NCI-H2081 (cell line): ENCODE results near the gene GPC5.
"Not testable (repeated sequence)": the region's sequence is repeated elsewhere in the genome, so short reads cannot be mapped to it uniquely, and the experiment has no call there.

Source experiments
- DNase-seq, 2 experiments: peaks; one replicate each; lab custom pipeline; 2025; lab: John Stamatoyannopoulos, UW

The GPC5 gene

DNA sequence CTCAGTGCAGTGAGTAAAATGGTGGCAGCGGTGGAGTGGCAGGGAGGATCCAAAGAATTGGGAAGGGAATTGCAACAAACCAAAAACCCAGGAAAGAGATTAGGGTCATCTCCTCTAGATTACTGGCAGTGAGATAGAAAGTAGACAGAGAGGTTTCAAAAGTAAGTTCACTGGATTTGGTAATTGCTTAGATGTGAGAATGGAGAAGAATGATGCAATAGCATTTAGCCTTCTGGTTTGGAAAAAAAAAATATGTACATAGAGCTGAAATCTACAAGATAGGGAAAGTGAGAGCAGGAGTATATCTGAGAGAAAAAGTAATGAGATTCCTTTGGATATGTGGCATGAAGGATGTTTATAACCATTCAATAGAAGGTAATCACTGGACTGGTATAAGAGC is 1345.6 kb downstream of the GPC5 start:
- no peak for DNase-seq

DNA sequence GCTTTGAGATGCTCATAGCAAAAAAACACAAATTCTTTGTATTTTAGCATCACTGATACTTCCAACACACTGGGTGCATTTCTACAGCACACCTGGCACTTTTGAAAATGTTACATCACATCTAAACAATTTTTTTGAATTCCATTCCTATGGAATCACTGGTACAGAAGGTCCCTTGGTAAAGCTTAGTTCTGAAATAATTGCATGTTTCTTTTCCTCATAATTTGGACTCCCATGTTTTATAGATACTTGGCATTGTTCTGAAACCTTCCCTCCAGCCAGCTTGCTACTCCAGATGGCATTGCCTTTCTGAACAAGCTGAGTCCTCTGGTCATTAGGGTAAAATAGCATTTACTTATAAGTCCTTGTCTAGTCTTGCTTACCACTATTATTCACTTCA is 1346.8 kb downstream of the GPC5 start:
- no peak for DNase-seq

DNA sequence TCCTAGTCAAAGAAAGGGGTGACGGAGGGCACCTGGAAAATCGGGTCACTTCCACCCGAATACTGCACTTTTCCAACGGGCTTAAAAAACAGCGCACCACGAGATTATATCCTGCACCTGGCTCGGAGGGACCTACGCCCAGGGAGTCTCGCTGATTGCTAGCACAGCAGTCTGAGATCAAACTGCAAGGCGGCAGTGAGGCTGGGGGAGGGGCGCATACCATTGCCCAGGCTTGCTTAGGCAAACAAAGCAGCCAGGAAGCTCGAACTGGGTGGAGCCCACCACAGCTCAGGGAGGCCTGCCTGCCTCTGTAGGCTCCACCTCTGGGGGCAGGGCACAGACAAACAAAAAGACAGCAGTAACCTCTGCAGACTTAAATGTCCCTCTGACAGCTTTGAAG is 1354.3 kb downstream of the GPC5 start:
- not testable (repeated sequence) for DNase-seq

DNA sequence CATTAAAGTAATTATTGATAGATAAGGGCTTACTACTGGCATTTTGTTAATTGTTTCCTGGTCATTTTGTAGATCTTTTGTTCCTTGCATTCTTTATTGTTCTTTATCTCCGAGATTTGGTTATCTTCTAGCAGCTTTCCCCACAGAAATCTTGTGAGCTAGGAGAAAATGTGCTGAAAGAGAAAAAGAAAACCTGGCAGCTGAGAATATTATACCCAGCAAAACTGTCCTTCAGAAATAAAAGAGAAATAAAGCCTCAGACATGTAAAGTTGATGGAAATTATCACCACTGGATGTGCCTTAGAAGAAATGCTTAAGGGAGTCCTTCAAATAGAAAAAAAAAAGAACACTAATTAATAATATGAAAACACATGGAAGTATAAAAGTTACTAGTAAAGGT is 1363.3 kb downstream of the GPC5 start:
- DNase-seq: no peak

DNA sequence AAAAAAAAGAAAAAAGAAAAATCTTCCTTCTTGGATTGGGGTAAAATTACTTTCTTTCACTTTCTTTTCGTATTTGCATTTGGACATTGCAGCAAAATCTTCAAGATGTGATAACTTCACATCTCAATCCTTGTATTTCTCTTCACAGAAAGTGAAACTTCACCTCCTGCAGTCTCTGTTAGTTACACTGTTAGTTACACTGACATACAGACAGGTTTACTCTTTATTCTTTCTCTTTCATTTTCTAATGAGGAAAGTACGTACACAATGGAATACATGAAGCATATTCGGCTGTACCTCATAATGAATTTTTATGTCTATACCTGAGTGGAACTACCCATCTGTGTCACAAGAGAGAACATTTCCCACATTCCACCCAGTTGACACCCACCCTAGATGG is 1369.0 kb downstream of the GPC5 start:
- DNase-seq: no peak

DNA sequence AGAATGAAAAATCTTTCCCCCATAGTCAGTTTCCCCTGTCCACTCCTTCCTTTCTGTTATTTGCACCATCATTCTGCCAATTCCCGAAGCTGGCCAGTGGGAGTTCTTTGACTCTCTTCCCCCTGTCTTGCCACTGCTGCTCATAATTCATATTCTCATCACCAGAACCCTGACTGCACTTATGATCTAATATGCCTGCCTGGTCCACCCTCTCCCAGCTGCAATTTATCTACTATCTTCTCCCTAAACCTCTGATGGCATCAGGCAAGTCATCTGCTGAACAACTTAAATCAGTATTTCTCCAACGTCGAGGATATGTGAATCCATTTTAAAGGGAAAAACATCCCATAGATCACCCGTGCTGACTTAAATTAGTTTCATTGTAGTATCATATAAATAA is 1370.2 kb downstream of the GPC5 start:
- no peak for DNase-seq

DNA sequence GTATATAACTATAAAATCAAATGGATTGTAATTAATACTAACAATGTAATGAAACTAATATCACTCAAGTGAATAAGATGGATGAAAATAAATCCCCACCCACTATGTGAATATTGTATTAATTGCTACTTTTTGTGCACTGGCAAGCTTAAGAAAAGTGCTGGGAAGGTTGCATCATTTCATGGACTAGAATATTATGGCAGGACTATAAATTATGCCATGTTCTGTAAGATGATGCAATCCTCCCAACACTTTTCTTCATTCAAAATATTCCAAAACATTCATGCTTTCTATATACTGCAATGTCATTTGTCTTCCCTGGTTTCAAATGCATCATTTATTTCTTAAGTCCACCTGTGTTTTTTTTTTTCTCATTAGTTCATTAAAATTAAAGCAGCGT is 1370.6 kb downstream of the GPC5 start:
- no peak for DNase-seq

DNA sequence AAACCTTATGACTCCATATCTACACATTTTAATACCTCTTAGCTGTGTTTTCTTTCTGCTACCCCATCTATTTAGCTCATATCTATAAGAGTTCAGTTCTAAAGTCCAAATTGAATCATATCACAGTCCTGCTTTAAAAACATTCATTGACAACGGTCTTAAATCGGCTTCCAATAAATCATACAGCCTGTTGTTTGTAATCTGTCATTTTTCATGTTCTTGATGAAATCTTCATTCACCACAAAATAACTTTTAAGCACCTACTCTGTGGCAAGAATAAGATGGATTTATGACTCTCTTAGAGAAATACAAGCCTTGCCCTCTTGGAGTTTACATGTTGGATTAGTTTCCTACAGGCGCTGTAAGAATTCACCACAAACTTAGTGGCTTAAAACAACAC is 1377.2 kb downstream of the GPC5 start:
- DNase-seq: no peak

DNA sequence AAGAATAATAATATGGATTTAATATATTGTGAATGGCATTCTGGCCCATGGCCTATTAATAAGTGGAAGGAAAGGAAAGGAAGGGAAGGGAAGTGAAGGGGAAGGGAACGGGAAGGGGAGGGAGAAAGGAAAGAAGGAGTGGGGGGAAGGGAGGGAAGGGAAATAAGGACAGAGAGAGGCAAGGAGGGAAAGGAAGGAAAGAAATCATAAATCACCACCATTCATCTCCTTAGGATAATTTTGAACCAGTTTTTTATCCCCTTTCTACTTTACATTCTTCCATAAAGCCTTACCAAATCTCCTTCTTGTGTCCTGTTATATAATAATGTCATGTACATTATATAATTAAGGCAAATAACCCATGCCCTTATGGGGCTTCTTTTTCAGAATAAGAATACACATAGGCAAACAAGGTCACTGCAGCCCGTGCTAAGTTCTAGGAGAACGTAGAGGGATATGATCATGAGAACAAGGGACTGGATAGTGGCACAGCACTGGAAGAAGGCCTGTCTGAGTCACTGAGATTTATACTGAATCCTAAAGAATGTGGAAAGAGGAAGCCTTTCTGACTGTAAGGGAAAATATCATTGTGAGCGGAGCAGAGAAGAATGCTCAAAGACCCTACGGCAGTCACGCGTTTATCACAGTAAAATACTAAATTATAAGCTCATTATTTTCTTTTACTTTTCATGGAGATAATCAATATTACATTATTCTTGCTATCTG is 1383.7 kb downstream of the GPC5 start:
- DNase-seq: no peak

DNA sequence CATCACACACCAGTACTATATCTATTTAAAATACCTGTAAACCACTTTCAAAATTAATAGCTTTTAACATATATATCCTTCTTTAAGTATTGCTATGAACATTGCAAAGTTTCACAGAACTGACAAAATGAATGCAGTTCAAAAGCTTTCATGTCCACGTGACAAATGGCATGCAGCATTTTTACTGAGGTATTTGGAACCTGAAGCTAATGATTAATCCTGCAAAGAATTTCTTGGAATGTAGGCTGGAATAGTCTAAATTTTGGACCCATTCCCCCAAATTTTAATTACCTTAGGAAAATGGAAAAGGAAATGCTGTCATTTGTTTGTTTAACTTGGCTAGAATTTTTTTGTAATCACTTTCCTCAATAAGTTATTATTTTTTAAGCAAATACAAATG is 1404.4 kb downstream of the GPC5 start:
- no peak for DNase-seq

DNA sequence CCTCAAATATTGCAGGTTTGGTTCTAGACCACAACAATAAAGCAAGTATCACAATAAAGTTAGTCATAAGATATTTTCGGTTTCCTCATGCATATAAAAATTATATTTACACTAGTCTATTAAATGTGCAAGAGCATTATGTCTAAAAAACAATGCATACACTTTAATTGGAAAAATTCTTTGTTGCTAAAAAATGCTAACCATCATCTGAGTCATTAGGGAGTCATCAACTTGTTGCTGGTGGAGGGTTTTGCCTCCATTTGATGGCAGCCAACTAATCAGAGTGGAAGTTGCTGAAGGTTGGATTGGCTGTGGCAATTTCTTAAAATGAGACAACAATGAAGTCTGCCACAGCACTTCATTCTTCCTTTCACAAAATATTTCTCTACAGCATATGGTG is 1405.9 kb downstream of the GPC5 start:
- no peak for DNase-seq

DNA sequence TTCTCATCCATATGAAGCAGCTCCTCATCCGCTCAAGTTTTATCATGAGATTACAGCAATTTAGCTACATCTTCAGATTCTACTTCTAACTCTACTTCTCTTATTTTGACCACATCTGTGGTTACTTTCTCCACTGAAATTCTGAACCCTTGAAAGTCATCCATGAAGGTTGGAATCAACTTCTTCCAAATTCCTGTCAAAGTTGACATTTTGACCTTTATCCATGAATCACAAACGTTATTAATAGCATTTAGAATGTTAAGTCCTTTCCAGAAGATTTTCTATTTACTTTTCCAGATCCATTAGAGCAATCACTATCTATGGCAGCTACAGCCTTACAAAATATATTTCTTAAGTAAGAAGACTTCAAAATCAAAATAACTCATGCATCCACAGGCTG is 1406.5 kb downstream of the GPC5 start:
- no peak for DNase-seq

DNA sequence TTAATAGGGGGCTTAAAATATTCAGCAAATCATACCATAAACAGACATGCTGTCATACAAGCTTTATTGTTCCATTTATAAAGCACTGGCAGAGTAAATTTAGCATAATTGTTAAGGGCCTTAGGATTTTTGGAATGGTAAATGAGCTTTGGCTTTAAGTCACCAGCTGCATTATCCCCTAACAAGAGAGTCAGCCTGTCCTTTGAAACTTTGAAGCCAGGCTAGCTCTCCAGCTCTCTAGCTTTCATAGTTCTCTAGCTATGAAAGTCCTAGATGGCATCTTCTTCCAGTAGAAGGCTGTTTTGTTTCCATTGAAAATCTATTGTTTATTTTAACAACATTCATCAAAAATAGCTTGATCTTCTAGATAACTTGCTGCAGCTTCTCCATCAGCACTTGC is 1407.3 kb downstream of the GPC5 start:
- DNase-seq: no peak

DNA sequence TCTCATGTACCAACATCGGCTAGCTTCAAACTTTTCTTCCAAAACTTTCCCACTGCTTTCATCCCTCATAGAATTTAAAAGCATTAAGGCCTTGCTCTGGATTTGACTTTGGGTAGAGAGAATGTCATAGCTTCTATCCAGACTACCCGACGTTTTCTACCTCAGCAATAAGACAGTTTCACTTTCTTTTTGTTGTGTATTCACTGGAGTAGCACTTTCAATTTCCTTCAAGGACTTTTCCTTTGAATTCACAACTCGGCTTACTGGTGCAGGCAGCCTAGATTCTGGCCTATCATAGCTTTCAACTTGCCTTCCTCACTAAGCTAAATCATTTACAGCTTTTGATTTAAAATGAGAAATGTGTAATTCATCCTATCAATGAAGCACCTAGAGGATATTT is 1407.8 kb downstream of the GPC5 start:
- DNase-seq: no peak

DNA sequence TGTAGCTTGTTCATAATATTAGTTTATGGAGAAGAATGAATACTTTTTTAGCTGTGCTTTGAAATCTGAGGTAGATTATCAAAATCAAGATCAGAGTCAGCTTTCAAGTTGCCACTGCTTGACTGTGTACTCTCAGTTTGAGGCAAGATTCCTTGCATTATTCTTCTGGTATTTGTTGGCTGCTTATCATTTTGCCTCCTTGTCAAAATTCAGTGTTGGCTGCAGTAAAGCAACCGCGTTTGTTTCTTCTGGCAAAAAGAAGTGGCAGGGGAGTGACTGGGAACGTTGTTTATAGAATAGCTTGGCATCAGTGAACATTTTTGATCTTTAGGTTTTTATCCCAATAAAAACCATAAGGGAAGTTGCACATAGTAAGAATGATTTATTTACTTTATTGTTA is 1408.9 kb downstream of the GPC5 start:
- DNase-seq: no peak

DNA sequence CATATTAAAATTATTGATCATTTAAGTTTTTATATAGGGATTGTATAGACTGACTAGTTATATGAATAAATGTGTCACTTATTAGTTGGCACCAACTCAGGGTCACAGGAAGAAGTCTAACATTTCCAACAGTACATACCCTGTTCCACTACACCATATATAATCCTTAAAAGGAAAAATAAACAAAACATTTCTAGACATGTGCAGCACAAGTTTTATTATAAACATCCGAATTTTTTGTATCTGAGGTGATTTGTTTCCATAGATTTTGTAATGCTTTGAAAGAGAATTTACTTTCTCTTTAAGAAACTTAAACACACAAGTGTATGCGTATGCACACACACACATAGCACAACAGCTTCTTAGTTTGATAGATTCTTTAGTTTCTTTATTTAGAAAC is 1409.5 kb downstream of the GPC5 start:
- DNase-seq: no peak

DNA sequence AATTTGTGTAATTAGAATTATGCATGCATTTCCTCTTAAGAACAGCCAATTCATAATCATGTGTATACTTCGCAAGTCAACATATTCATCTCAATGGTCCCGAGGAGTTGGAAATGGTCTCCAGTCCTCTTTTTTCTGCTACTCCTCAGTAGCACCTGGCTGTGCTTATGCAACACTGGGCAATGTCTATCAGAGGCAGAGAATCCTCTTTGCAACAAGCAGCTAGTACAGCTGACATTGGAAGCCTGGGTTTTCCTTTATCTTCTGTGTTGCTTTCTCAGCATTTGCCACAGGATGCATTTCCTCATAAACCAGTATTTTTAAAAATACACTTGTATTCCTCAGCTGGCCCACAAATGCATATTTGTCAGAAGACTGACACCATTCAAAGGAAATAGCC is 1422.9 kb downstream of the GPC5 start:
- DNase-seq: peak in 1 of 2 experiments; percentile 52

DNA sequence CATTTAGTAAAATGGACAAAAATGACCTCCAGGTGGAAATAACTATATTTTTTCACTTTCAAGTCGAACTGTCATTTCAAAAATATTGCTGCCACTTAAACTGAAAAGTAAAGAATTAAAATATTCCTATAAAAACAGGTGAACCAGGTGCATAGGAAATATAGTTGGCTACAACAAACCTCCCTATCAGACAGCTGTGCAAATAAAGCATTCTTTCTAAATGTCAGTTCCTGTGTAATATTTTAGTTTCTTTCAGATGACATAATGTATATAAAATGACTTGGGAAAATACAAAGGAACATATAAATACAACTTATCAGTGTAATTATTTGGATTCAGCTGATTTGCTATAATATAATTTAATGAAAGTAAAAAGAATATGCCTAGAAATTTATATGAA is 1424.6 kb downstream of the GPC5 start:
- DNase-seq: peak; percentile 50 to 86

DNA sequence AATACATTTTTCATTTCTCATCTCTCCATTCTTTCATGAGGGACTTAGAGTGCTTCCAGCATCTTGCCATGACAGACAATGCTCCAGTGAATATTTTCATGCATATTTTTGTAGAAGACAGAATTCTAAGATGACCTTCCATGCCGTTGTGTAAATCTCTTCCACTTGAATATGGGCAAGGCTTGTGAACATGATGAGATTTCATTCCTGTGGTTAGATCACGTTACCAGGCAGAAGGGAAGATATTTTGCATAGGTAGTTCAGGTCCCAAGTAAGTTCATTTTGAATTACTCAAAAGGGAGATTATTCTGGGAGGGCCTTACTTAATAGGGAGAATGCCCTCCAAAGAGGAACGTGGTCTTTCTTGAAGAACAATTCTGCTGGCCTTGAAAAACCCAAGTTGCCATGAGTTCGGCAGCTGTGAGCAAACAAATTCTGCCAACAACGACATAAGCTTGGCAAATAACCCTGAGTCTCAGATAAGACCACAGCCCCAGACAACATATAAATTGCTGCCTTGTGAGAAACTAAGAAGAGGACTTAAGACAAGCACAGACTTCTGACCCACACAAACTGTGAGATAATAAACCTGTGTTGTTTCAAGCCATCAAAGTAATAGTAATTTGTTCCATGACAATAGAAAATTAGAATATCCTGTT is 1427.6 kb downstream of the GPC5 start:
- DNase-seq: no peak

DNA sequence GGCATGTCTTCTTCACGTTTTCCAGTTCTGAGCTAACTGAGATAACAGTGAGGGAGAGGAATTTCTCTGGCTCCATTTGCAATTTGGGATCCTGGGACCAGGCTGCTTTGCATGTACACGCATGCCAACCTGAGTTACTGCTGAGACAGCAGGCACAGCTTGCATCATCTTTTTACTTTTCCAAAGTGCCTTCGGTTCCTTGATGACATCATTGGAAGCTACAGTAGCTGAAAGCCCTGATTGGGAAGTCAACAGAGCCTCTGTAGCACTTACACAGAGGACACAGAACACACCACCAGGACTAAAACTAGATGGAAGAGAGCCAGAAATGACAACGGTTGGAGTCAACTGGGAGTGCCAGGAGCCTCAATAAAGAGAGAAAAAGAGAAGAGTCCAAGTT is 1429.1 kb downstream of the GPC5 start:
- DNase-seq: no peak

DNA sequence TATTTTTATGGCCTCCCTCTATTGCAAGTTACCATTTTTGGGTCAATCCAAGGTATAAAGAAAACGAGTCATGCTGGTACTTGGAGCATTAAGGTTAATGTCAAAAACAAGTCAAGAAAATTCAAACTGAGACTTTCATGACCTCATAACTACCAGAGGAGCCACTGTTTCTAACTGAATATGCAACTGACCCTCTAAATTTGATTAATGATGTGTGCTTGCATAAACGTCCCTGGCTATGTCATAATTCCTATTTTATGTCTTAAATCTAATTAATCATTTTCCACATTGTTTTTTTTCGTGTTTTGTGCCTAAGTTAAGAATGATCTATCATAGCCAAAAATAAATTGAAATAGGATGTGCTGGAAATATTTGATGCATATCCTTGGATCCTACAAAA is 1431.5 kb downstream of the GPC5 start:
- DNase-seq: no peak

DNA sequence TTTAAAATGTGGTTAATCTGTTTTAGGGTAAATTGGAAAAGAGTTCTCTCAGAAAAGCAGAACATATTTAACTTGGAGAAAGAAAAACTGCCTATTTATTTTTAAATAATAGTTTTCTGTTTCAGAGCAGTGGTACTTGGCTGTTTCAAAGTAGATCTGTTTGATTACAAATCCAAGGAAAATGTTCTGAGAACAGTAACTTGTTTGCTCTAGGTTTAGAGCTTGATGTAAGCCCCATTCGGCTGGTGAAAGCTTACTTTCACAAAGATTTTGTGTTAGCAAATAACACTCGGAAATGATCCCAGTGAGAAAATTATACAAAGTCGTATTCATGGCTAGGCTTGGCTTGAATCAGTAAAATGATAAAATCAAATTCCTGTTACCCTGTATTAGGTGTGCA is 1432.4 kb downstream of the GPC5 start:
- no peak for DNase-seq

DNA sequence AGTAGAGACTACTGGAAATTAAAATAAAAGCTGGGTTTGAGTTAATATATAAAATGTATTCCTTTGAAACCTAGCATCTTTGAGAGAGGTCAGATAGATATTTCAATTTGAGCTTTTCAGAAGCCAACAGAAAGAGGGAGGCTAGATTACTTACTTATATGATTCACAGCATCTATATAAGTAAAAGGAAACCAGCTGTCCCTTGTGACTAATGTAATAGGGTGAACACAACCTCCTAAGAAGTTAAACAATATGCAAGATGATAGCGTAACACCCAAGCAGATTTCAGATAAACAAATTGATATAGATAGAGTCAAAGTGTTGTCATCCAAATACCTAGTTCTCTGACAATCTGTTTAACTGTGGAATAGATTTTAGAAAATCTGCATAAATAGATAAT is 1434.7 kb downstream of the GPC5 start:
- DNase-seq: no peak

DNA sequence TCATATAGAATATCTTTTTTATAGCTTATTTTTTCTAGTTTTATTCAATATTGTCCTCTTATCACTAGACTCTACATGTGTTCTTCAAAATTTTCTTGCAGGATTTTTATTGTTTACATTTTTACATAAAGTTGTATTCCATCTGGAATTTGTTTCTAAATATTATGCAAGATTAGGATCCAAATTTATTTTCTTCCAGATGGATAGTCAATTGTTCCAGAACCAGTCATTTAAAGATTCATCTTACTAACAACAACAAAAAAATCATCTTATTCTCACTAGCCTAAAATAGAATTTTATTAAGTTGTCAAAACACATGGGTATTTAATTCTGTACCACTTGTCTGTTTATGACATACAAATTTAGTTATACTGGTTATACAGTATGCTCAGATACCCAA is 1437.8 kb downstream of the GPC5 start:
- DNase-seq: no peak
